ENCODE measurements around the gene GASK1A. TPM values are rescaled to one million over a fixed set of nuclear protein-coding genes. Genes with fewer than 3 reads are reported as not detected.

Gene GASK1A
- total RNA-seq, 1 experiment from 2014 or later: not detected

- Histone ChIP-seq H3K4me3 (ENCODE audit: low read depth in 2 of 2, low read length in 2 of 2) (no peak overlapping the region), H3K27ac (ENCODE audit: low read length) (no peak overlapping the region), H3K9me3 (ENCODE audit: control insufficient read depth, insufficient read depth, low read depth, low read length) (no peaks in the 10 kb centered on the region), H3K36me3 (ENCODE audit: control insufficient read depth, insufficient read depth, low read length) (no peaks in the 10 kb centered on the region), H3K27me3 (ENCODE audit: control insufficient read depth, insufficient read depth, low read length) (no peaks in the 10 kb centered on the region), H3K4me1 (ENCODE audit: control insufficient read depth, insufficient read depth, low read length) (no peaks in the 10 kb centered on the region)
- no TSS peak for BruUV-seq (replicated peaks)
- TF ChIP-seq TCF7L2 (IDR thresholded peaks at IDR 0.05; ENCODE audit: low read depth, low read length) (no peak), POLR2AphosphoS5 (IDR thresholded peaks at IDR 0.05; ENCODE audit: low read depth, low read length) (no peak), CTCF (IDR thresholded peaks at IDR 0.05) (no peak), REST (IDR thresholded peaks at IDR 0.05; ENCODE audit: insufficient read depth in 1 of 2, low read depth in 2 of 2, low read length in 1 of 2) (no peak), SIN3A (IDR thresholded peaks at IDR 0.05; ENCODE audit: borderline replicate concordance, insufficient read depth, low read depth, low read length) (no peak)
- DNase-seq (ENCODE audit: low read depth, low spot score) (no peak), ATAC-seq (no peak)
- intact Hi-C loops (cut with micrococcal nuclease; ENCODE audit: unreplicated experiment) (no loop called here), in situ Hi-C loops (cut with HindIII; ENCODE audit: low pct_unique_long_range_greater_than_20kb, low sequenced_read_pairs) (no loop called here)
- ChIA-PET CTCF (no interaction called here), POLR2A (no interaction called here)
These were observed 119.7 kb downstream of the GASK1A start for GRCh38 chr3:43098761-43099160.

GRCh38 chr3:43102773-43103480 lies 123.8 kb downstream of the GASK1A start:
- CTCF ChIA-PET: no interaction called here
- no peaks in the 10 kb centered on the region for H3K36me3 ChIP-seq (ENCODE audit: control insufficient read depth, insufficient read depth, low read length)
- peaks cover 3% of the 10 kb centered on the region; the same call in 1 of the 2 replicates for H3K4me1 ChIP-seq (ENCODE audit: control insufficient read depth, insufficient read depth, low read length)
- H3K27ac ChIP-seq (ENCODE audit: low read length): no peak overlapping the region
- POLR2A ChIA-PET: no interaction called here
- H3K9me3 ChIP-seq (ENCODE audit: control insufficient read depth, insufficient read depth, low read depth, low read length): no peaks in the 10 kb centered on the region
- BruUV-seq (replicated peaks): no TSS peak
- no peaks in the 10 kb centered on the region for H3K27me3 ChIP-seq (ENCODE audit: control insufficient read depth, insufficient read depth, low read length)
- H3K4me3 ChIP-seq (ENCODE audit: low read depth in 2 of 2, low read length in 2 of 2): no peak overlapping the region
- in situ Hi-C loops (cut with HindIII; ENCODE audit: low pct_unique_long_range_greater_than_20kb, low sequenced_read_pairs) (no loop called here), intact Hi-C loops (cut with micrococcal nuclease; ENCODE audit: unreplicated experiment) (no loop called here)
- no peak for TF ChIP-seq SIN3A (IDR thresholded peaks at IDR 0.05; ENCODE audit: borderline replicate concordance, insufficient read depth, low read depth, low read length)
- TF ChIP-seq POLR2AphosphoS5 (IDR thresholded peaks at IDR 0.05; ENCODE audit: low read depth, low read length): no peak
- TF ChIP-seq TCF7L2 (IDR thresholded peaks at IDR 0.05; ENCODE audit: low read depth, low read length): no peak
- TF ChIP-seq REST (IDR thresholded peaks at IDR 0.05; ENCODE audit: insufficient read depth in 1 of 2, low read depth in 2 of 2, low read length in 1 of 2): no peak
- no peak for TF ChIP-seq CTCF (IDR thresholded peaks at IDR 0.05)
- ATAC-seq (no peak), DNase-seq (ENCODE audit: low read depth, low spot score) (no peak)
